Activated naive CD4-positive, alpha-beta T cell treated with anti-CD3 and anti-CD28 coated beads, Interleukin-2, amount 50 U/mL, for 72 hours (primary cell): ENCODE data around the gene CYP19A1. TPM values are rescaled to one million over a fixed set of nuclear protein-coding genes. Genes with fewer than 3 reads are reported as not detected.

Source experiments
- ATAC-seq, 2 donors: fragments of 150-1000 bp; cut with Tn5 transposase; 2 replicates each; pipeline ENCODE4 v1.10.0; 2021; ENCODE audit warnings: mild to moderate bottlenecking in 2 of 2, moderate library complexity in 2 of 2
- DNase-seq, 2 donors: peaks; one replicate each; pipeline ENCODE4 v3.0.0; 2021 to 2022; ENCODE audit warnings: low spot score in 2 of 2
- H3K27ac Mint-ChIP-seq, 2 donors: one replicate each; pipeline ENCODE4 v1.8.0; 2022; ENCODE audit warnings: mild to moderate bottlenecking in 2 of 2, mixed read lengths in 2 of 2
- H3K36me3 Mint-ChIP-seq, 2 donors: one replicate each; pipeline ENCODE4 v1.8.0; 2022; ENCODE audit warnings: mixed read lengths in 2 of 2
- H3K9me3 Mint-ChIP-seq, 2 donors: one replicate each; pipeline ENCODE4 v1.8.0; 2022; ENCODE audit warnings: mixed read lengths in 2 of 2
- total RNA-seq, 2 donors: library from RNA; stranded (reverse); gene quantifications; one replicate each; pipeline ENCODE4 v1.2.3, GENCODE V29; 2022

CYP19A1 gene
- total RNA-seq, 2 donors from 2014 or later: 0.75 to 1.3 TPM

DNA sequence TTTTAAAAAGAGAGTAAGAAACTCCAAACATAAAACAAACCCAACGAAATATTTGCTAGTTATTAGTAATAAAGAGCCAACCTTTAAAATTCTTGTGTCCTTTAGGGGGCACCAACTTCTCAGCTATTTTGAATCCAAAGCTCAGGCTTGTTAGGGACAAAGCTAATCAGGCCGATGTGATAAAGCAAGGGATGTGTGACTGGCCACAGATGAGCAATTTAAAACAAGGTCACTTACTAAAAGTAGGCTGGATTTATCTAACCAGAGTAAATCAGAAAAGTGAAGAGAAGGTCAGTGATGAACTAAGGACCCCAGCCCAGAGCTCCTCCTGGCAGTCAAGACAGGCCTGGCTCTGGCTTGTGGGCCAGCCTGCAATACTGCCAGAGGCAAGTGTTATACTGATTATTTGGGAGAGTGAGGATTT is 108.5 kb downstream of the CYP19A1 start:
- DNase-seq (no peak), ATAC-seq (no peak)
- Mint-ChIP-seq H3K27ac (no peak overlapping the region), H3K36me3 (no peaks in the 10 kb centered on the region), H3K9me3 (no peaks in the 10 kb centered on the region)

DNA sequence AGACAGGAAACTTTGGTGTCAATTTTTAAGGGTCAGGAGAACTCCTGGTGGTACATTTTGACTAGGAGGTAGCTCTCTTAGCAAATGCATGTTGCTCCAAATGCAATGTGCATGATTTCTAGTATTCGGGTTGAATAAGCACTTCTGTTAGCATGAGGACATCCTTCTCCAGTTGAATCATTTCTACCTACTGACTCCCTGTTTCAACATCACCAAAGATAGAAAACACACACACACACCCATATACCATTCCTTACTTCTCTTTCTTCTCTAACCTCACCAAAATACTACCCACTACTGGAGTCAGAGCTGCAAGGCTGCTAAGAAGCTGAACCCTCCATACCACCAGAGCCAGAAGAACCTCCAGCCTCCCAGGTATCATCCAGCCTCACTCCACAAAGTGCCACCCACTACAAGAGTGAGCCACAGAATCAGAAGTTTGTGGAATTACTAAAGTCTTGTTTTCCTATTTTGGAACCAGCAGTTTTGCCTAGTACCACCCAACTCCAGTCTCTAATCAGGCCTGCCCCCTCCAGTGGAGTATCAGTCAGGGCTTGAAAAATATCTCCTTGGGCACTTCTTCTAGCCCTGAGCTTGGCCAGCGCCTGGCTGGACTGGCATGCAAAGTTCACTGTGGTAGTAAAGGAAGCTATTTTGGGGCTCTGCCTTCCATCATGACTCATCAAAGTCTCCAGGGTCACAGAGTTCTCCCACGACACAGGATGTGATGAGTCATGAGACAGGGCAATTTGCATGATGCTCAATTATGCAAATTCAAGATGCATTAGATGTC is 110.3 kb downstream of the CYP19A1 start:
- DNase-seq (no peak), ATAC-seq (peak; percentile 66 to 81)
- H3K27ac Mint-ChIP-seq: no peak overlapping the region
- no peaks in the 10 kb centered on the region for H3K36me3 Mint-ChIP-seq
- no peaks in the 10 kb centered on the region for H3K9me3 Mint-ChIP-seq

DNA sequence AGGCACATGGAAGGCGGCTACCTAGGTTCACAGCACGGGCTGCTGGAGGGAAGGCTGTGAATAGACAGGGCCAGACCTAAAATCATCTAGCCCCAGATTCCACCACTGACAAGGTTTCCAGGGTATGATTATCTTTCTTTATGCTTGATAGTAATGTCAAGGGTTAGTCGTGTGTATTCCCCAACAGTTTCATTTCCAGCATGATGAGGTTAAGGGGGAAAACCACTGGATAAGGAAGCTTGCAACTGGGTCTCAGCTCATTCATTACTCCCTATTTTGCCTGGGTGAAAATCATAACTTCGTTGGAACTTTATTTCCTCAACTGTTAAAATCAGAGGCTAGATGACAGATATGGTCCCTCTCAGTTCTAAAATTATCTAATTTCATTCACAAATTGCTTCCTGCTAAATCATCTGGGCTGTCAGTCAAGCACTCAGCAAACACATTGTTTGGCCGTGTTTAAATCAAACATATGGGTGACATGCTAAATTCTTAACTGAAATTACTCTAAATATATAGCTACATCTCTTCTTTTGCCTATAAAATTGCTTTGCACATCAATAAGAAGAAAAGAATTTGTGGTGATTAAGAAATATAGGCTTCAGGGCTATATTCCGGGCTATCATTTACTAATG is 111.7 kb downstream of the CYP19A1 start:
- no peaks in the 10 kb centered on the region for H3K9me3 Mint-ChIP-seq
- no peak for ATAC-seq
- H3K36me3 Mint-ChIP-seq: no peaks in the 10 kb centered on the region

DNA sequence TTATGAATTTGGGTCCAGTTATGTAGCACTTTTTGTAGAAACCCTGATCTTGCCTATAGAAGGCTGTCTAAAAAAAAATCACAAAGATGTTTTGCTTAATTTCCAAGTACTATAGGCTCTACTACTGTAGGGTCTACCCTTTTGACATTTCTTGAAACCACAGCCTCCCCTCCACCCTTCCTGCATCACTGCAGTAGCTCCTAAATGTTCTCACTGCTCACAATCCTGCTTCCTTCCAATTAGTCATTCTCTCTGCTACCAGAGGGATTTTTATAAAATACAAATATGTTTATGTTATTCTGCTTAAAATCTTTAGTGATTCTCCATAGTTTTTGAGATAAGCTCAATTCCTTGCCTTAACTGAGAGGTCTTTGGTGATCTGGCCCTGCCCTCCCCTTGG is 114.0 kb downstream of the CYP19A1 start:
- DNase-seq (no peak), ATAC-seq (no peak)
- Mint-ChIP-seq H3K36me3 (no peaks in the 10 kb centered on the region), H3K27ac (no peak overlapping the region), H3K9me3 (no peaks in the 10 kb centered on the region)

More for the DNA sequence above, 111.7 kb downstream of the CYP19A1 start:
- no peak for DNase-seq
- H3K27ac Mint-ChIP-seq: no peak overlapping the region

DNA sequence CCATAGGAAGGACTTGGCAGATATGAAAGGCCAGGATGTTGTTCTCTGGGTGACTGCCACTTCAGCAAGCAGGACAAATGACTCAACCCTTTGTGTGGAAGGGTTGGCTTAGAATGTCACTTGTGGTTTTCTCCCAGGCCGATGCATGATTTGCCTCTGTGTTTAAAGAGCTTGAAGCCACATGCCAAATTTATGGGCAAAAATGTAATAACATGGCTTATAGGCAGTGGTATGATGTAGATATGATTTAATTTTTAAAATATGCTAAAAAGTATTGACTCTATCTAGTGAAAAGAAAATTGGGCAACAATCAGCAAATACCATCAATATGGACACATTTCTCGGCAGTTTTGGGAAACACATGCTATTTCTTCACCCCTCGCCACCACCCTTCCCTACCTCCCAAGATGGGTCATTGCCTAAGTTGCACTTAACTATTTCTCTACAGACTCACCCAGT is 114.6 kb downstream of the CYP19A1 start:
- no peaks in the 10 kb centered on the region for H3K9me3 Mint-ChIP-seq
- no peak for ATAC-seq
- no peak overlapping the region for H3K27ac Mint-ChIP-seq
- no peak for DNase-seq
- no peaks in the 10 kb centered on the region for H3K36me3 Mint-ChIP-seq

DNA sequence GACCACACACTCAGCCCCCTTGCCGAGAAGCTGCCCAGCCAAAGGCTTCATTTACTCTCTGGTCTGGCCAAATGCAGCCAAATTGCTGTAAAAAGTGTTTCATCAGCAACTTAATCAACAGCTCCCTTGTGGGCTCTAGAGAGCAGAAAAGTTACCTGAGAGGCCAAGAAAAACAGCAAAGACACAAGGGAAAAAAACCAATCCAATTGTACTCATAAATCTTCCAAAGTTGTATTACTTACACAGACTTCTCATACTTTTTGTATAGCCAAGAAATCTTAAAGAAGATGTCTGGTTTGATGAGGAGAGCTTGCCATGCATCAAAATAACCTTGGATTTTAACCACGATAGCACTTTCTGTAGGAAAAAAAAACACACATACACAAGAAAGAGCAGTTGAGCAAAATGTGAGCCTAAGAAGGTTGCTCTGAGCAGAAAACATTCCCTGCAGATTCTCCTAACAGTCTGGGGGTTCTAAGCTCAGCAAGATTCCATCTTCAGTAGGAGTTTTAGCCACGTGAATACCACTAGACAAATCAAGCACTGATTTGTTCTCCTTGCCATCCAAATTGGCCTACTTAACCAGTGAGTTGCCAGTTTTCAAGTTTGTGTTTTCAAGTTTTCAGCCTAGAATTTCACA is 120.0 kb downstream of the CYP19A1 start:
- no peak overlapping the region for H3K27ac Mint-ChIP-seq
- H3K36me3 Mint-ChIP-seq: no peaks in the 10 kb centered on the region
- ATAC-seq (no peak), DNase-seq (no peak)
- no peaks in the 10 kb centered on the region for H3K9me3 Mint-ChIP-seq

DNA sequence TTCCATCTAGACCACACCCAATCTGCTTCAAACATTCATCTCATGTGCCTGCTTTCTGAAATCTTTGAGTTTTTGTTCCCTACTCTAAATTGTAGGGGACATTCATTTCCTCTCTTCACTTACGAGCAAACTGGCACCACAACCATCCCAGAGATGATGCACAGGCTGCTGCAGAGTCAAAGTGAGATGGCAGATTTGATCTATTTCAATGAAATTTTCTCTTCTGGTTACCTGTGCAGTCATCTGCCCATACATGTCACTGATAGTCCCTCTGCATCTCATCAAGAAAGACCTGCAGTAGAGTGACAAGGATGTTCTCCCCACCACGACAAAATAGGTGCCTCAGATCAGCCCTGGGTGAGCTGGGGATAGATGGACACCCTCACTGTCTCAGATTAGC is 125.5 kb downstream of the CYP19A1 start:
- DNase-seq (no peak), ATAC-seq (peak in 1 of 2 donors; percentile 30)
- Mint-ChIP-seq H3K9me3 (no peaks in the 10 kb centered on the region), H3K36me3 (no peaks in the 10 kb centered on the region), H3K27ac (no peak overlapping the region)

DNA sequence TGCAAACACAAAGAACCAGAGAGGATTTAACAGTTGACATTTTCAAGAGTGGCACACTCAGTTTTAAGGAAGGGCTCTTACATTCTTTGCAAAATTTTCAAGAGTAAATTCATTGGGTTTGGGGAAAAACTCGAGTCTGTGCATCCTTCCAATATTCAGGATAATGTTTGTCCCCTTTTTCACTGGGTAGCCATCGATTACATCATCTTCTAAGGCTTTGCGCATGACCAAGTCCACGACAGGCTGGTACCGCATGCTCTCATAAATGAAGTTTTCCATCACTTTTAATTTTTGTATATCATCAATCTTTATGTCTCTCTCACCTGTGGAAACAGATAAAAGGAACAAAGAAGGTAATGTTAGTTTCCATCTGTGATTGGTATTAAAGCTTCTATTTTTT is 126.2 kb downstream of the CYP19A1 start:
- Mint-ChIP-seq H3K36me3 (no peaks in the 10 kb centered on the region), H3K27ac (no peak overlapping the region), H3K9me3 (no peaks in the 10 kb centered on the region)
- ATAC-seq (no peak), DNase-seq (no peak)

DNA sequence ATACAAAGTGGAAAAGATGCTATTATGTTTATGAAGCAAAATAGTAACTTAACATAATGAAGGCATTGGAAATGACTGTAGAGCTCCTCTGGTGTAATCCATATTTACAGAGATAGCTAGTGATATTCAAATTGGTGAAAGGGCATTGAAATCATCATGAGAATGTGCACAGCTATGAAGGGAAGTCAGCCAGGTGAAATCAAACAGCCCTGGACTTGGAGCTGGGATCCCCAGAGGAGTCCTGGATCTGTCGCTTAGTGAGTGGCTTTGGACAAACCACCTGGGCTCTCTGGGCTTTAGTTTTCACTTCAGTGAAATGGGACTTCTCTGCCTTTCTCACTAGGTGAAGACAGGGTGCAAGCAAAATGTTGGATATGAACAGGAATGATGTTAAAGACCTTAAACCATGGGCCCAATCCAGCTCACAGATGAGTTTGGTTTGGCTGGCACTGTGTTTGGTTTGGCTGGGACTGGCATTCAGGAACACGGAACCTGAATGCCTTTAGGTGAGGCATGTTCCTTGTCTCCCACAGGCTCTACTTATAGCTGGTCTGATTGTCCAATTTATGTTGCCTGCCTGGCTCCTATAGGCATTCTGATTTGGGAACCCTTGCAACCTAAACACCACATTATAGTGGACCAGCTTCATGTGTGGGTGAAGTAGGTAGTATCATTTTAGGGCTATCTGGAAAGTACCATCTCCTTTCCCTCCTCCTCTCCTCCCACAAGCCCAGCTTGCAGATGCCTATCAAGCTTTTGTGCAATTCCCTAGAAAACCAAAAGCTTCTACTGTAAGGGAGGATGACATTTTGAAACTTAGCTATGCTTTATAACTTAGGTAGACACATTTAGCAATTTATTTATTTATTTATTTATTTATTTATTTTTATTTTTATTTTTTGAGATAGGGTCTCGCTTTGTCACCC is 133.1 kb downstream of the CYP19A1 start:
- DNase-seq: no peak
- Mint-ChIP-seq H3K27ac (no peak overlapping the region), H3K36me3 (no peaks in the 10 kb centered on the region), H3K9me3 (no peaks in the 10 kb centered on the region)
- no peak for ATAC-seq

DNA sequence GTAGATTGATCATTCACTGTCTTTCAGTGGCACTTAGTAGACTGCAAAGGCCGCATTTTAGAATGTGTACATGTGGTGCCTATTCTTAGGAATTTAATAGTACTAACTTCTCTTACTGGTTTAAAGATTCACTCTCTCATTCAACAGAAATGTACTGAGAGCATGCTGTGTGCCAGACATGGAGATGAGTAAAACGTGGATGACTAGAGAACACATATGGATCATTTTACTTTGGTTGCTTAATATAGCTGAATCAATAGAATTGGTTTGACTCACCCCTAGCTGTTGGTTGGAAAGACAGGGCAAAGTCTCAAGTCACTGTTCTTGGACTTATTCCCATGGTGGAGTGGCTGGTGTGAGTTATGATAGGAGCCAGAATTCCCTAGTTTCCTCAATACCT is 134.6 kb downstream of the CYP19A1 start:
- ATAC-seq: no peak
- Mint-ChIP-seq H3K9me3 (no peaks in the 10 kb centered on the region), H3K36me3 (no peaks in the 10 kb centered on the region), H3K27ac (no peak overlapping the region)
- DNase-seq: no peak

DNA sequence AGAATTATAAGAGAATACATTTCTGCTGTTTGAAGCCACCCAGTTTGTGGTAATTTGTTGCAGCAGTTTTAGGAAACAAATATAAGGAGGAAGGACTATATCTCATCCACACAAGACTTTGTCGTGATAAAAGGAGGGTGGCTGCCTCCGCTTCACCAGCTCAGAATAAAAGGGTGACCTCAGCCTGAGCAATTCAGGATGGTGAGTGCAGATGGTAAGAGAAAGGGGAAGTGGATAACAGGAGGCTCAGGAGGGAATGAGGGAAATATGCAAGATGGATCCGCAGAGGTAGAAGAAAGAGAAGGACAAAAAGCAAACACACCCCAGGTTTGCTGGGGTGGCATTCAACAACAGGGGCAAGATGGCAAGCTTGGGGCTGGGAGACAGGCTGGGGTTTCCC is 135.6 kb downstream of the CYP19A1 start:
- H3K27ac Mint-ChIP-seq: no peak overlapping the region
- ATAC-seq (no peak), DNase-seq (no peak)
- H3K36me3 Mint-ChIP-seq: no peaks in the 10 kb centered on the region
- H3K9me3 Mint-ChIP-seq: no peaks in the 10 kb centered on the region

DNA sequence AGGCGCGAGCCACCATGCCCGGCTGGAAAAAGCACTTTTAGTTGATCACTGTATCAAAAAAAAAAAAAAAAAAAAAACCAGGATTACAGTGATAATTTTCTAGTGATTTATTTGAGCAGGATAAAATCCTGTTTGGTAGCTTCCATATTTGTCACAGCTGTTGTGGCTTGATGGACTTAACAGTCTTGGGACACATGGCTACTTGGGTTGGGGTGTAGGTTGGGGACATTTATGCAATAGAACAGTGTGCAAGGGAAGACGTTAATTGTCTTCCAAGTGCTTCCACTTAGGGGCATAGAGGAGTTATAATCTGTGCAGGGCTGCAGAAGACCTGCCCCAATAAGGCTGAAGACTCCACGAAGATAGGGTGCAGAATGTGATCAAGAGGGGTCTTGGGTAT is 136.8 kb downstream of the CYP19A1 start:
- Mint-ChIP-seq H3K9me3 (no peaks in the 10 kb centered on the region), H3K36me3 (no peaks in the 10 kb centered on the region), H3K27ac (no peak overlapping the region)
- DNase-seq: no peak
- ATAC-seq: no peak

DNA sequence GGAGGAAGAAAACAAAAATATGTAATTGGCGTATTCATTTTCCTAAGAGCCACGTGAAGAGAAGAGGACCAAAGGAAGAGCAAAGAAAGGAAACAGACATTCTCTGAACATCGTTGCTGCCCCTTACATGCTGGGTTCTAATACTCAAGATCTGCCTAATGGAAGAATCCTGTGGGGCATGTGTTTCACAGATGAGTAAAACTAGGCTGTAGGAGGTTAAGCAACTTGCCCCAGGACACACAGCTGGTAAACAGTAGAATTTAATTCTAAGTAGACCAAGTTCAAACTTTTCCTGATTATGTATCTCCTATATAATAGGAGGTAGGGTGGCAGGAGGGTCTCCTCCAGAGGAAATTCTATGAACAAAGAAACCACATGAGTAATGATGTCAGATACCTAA is 137.6 kb downstream of the CYP19A1 start:
- Mint-ChIP-seq H3K9me3 (no peaks in the 10 kb centered on the region), H3K27ac (no peak overlapping the region), H3K36me3 (no peaks in the 10 kb centered on the region)
- ATAC-seq: no peak
- no peak for DNase-seq

DNA sequence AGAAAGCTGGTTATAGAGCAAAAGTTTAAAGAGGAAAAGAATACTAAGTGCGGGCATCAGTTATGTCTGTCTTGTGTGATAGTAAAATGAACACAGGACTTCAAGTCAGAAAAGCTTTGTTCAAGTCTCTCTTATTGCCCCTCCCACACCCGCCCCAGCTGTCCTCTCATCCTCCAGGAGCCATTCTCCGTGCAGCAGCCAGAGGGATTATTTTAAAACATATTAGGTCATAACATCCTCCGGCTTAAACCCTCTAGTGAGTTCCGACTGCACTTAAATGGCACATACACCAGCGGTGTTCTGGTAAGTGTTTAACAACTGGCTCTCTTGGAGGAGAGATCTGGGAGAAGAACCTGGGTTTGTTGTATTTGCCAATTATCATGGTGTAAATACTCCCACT is 138.9 kb downstream of the CYP19A1 start:
- H3K36me3 Mint-ChIP-seq: no peaks in the 10 kb centered on the region
- no peaks in the 10 kb centered on the region for H3K9me3 Mint-ChIP-seq
- ATAC-seq (peak in 1 of 2 donors; percentile 50), DNase-seq (no peak)
- H3K27ac Mint-ChIP-seq: no peak overlapping the region

DNA sequence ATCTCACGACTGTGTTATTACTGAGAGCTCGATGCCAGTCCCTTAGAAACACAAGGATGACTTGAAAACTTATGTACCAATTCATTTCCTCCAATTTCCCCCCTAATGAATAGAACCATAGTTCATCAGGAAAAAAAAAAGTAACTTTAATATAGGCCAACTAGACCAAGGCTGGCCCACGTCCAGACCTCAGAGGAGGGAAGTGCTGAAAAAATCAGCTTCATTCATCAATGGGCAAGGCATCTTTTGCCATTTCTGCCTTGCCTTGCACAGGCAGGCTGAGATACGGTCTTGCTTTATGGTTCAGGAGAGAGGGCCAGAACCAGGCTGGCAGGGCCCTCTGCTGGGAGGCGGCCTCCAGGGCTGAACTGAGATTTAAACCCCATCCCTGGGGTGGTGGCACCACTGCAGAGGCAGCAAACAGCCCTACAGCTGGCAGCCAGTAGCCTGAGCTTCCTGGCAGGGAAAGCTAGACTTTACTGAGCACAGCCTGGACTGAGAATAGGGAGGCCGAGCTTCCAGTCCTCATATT is 139.6 kb downstream of the CYP19A1 start:
- ATAC-seq: no peak
- Mint-ChIP-seq H3K27ac (no peak overlapping the region), H3K36me3 (no peaks in the 10 kb centered on the region)

DNA sequence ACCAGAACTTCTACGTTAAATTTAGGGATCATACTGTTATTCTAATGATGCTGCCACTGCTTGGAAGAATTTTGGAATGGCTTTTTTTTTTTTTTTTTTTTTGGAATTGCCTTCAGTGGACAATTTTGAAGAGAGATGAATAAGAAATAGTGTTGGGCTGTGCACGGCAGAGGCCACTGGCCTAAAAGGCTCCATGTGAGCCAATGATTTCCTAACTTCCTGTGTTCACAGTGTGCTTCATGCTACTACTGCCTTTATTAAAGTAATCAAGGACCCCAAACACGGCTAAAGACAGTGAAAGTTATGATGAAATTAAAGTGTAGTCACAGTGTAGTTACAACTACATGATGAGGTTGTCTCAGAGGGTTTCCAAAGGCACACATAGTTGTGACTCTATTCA is 142.9 kb downstream of the CYP19A1 start:
- ATAC-seq (no peak), DNase-seq (no peak)
- Mint-ChIP-seq H3K36me3 (no peaks in the 10 kb centered on the region), H3K9me3 (no peaks in the 10 kb centered on the region), H3K27ac (no peak overlapping the region)

More for the DNA sequence above, 139.6 kb downstream of the CYP19A1 start:
- no peak for DNase-seq
- H3K9me3 Mint-ChIP-seq: no peaks in the 10 kb centered on the region
